Activated gamma-delta T cell treated with Interleukin-2 at 50 U/mL for 16 hours (primary cell): Measurements from ENCODE around the gene CD2.
A peak's percentile ranks its signal among the peaks of the same experiment; 100 is the strongest.

ENCODE experiments used
- DNase-seq: peaks from one replicate; pipeline ENCODE4 v3.0.0-alpha.2; 2020

CD2 gene

DNA sequence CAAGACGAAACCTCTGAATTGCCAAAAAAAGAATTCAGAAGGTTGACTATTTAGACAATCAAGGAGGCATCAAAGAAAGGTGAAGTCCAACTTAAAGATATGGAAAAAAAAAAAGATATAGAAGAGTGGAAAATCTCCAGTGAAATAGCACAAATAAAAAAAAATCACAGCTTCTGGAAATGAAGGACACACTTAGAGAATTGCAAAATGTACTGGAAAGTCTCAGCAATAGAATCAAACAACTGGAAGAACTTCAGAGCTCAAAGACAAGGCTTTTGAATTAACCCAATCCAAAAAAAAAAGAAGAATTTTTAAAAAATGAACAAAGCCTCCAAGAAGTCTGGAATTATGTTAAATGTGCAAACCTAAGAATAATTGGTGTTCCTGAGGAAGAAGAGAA lies 31.8 kb downstream of the CD2 start:
- no peak for DNase-seq

DNA sequence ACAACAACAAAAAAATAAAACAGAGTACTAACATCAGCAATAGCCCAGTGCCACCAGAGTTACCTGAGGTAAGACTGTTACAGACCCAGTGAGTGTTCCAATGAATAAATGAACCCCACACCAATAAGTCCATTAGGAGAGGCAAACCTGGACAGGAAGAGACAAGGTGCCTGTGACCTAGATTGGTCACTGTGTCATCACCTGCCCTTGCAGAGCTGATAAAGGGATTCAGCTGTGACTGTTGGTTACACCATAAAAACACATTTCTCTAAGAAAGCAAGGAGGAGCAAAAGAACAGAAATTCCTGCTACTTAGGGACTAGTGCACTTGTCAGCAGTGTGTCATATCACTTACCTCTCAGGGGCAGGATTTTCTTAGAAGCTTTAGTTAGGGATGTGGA lies 37.5 kb downstream of the CD2 start:
- no peak for DNase-seq

- DNase-seq = no peak
Observed at GRCh38 chr1:116793357-116793935, 39.2 kb downstream of the CD2 start.

- no peak for DNase-seq
Observed at GRCh38 chr1:116794371-116794770, 40.1 kb downstream of the CD2 start.

DNA sequence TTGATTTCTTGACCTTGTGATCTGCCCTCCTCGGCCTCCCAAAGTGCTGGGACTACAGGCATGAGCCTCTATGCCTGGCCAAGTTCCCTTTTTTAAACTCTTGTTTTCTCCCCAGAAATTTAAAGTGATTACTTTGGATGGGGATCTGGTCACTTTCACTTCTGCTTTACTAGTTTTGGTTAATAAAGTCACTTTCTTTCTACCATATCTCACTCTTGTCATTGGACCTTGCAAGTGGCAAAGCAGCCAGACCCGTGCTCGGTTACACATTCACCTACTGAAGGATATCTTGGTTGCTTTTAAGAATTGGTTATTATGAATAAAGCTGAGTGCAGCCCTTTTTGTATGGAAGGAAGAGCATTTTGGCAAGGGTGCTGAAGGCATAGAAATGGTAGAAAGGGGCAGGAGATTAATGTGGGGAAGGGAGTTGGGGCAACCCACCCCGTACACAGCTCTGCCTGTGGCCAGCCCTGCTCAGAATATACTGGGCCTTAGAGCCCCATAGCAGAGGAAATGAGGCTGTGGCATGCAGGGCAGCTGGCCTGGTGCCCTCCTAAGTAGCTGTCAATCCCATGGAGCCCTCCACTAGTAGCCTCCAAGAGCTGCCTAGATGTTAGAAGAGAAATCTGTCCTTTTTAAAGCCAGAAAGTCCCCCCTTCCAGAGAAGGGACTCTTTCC lies 40.7 kb downstream of the CD2 start:
- no peak for DNase-seq

DNA sequence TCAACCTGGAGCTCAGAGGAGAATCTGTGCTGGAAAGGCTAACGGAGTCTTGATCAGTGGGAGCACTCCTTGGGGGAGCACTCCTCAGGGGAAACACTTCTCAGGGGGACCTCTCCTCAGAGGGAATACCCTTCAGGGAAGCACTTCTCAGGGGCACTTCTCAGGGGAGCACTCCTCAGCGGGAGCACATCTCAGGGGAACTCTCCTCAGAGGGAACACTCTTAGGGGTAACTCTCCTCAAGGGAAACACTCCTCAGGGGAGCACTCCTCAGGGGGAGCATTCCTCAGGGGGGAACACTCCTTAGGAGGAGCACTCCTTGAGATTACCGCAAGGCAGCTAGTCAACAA lies 41.2 kb downstream of the CD2 start:
- DNase-seq = no peak

DNA sequence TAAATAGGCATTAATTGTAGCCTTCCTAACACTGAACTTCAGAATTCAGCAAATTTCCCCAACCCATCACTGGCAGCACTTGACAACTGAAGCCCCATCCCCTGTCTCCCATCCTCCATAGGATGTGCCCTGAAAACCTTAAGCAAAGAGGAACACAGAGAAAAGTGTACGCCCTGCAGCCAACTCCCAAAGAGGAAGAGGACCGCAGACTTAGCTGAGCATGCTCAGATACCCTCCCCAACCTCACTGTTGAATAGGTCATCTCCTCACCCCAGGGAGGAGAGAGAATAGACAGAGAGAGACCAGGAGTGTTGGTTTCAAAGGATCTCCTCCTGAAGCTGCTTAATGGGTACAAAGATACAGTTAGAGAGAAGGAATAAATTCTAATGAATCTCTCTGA lies 50.5 kb downstream of the CD2 start:
- DNase-seq = no peak

GRCh38 chr1:116805398-116805797 lies 51.2 kb downstream of the CD2 start:
- no peak for DNase-seq

DNA sequence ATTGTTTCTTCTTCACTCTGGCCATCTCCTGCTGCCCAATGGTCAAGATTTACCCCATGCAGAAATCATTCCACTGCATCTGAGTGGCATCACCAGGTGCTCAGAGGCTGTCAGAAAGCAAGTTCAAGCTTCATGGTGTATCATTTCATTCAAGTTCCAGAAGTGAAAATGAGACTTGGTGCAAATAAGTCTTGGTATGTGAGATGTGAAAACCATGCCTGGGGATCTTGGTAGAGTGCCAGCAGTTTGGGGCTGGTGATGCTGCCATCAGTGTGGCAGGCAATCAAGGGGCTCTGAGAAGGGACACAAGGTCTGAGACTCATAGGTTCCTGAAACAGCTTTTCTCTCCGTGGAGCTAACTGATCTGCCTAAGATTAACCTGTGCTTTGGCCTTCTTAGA lies 52.0 kb downstream of the CD2 start:
- DNase-seq = peak; percentile 47

DNA sequence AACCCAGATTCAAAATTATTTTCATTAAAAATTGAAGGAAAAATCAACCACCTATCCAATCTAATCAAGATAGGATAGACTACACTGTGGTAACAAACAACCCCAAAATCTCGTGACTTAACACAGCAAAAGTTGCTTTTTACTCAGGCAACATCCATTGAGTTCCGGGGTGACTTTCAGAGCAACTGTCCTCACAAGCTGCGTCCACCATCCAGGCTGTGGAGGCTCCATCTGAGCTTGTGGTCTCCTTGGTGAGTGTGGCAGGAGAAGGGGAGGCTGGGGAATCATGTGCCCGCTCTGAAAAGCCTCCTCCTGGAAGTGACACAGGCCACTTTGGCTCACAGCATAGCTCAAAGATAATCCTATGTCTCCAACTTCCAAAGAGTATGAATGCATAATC lies 52.4 kb downstream of the CD2 start:
- DNase-seq = no peak

DNA sequence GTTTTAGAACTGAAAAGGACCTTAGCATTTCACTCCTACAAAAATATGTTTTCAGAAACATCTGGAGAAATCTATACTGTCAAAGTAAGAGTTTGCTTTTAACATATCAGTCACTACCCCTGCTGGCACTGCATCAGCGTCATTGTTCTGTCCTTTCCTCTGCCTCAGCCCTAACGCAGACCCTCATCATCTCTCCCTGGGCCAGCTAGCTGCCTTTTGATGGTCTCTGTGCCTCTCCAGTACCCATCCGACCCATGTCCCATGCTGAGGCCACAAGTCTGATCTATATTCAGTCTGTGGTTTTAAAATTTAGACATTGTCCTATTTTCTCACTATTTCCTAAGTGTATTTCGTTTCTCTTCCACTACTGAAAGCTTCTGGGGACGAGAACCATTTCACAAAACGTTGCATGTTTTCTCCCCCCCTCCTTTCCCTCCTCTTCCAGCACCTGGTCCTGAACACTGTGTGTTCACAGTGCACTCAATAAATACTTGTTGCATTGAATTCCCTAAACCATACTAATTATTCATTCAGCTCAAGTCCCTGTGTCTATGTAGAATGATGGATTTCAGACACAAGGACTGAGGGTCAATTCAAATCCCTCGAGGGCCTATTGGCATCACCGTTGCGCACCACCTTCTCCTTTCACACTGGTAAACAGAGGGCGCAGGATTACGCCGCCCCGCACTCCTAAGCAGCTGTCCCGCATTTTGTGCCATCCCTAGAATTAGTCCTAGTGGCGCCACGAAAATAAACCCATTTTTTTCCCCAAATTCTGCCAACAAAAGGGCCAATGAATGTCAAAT lies 53.4 kb downstream of the CD2 start:
- no peak for DNase-seq

DNA sequence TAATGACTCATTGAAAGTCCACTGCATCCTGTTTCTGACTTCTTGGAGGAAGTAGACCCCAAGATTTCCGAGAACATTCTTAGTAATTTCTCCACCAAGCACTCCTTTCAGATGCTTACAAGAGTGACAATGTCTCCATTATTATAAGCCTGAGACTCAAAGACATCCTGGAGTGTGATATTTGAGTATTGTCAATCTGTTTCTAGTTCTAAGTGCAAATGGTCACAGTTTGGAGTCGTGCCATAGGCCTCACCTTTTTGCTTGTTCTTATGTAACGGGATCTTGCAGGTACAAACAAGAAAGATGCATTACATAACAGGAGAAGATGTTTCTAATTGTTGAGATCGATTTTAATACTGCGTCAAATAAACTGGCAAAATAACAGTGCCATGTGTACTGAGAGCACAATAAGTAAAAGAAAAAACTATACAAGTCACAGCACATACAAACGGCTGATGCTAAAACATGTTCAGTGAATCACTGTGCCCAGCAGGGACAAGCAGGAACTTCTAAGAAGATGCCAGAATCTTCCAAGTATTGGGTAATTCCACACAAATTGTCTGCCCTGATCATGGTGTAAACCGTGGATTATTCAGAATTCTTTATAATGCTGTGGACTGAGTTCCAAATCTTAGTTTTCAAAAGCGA lies 54.1 kb downstream of the CD2 start:
- no peak for DNase-seq

DNA sequence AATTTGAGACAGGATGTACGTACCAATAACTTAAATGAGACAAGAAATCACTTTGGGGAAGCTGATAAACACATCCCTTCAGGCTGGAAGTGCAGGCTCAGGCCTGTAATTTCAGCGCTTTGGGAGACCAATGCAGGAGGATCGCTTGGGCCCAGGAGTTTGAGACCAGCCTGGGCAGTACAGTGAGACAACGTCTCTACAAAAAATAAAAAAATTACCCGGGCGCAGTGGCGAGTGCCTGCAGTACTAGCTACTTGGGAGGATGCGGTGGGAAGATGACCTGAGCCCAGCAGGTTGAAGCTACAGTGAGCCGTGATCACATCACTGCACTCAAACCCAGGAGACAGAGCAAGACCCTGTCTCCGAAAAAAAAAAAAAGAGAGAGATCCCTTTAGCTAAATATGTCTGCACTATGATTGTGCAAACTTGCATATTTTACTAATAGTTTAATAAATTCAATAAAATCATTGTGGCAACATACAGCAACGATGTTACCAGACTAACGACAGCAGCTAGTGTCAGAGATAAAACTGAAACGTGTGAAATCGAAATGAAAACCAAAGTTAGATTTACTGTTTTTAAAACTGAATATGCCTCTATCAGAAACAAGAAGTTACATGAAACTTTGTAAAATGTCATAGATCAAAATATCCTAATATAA lies 54.7 kb downstream of the CD2 start:
- DNase-seq = no peak

DNA sequence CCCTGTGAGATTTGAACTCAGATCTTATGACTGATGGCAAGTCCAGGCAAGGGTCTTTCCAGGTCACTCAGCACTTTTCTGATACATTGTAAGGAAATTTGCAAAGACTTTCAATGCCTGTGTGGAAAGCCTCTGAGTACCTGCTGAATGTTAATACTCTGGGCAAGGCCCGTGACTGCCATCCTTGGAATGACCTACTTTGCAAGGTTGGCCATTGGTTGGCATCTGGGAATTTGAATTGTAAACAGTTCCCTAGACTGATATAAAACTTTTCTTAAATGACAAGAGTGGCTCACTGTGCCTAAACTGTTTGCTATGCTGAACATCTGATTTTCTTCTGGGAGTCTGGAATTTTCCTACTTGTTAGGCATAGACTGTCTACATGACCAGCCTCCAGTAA lies 57.1 kb downstream of the CD2 start:
- no peak for DNase-seq

DNA sequence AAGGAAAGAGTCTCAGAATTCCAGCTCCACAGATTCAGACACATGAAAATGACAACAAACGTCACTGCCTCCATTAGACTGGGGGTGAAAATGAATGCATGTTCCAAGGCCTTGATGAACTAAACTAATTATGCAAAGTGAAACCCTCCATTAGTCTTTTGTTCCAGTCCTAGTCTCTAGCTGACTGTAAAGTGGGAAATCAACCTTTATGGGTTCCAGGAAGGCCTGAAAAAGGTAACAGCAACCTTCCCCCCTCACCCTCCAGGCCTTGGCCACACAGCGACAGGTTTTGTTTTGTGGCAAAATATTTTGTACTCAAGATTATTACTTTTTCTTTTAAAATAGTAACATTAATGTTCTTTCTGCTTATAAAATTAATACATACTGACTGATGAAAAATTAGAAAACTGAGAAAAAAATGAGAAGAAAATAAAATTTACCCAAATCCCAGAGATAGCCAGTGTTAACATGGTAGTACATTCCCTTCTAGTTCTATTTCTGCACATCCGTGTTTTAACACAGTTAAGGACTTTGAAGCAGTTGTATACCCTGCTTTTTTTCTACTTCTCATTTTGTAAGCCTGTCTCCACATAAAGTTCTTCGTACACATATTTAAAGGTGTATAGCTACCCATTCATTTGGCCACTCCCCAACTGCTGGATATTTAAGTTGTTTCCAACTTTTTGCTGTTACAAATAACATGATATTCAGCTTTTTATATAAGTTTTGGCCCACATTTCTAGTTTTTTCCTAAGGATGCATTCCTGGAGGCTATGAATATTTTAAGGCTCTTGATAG lies 60.9 kb downstream of the CD2 start:
- DNase-seq = no peak

DNA sequence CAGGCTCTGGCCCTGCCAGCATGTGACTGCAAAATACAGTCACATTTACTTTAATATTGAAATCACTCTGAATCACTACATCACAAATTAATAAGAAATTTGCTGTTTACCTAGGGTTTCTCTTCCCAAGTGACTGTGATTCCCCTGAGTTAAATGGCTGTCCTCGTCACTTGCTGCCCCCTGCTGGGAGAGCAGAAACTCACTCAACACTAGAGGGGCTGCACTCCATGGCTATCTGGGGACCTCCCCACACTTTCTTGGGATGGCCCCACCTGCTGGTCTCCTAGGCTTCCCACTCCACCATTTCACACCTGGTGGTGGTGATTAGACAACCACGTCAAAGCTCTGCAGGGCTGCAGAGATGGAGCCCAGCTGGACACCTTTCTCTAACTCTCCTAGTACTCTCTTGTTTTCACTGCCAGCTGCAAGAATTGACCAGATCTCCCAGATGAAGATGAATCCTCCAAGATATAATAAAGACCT lies 63.4 kb downstream of the CD2 start:
- peak; percentile 73 for DNase-seq
